IMR-90 (cell line): ENCODE data around the gene CDCP2. TPM values are rescaled to one million over a fixed set of nuclear protein-coding genes. Genes with fewer than 3 reads are reported as not detected.

Source experiments
- ATAC-seq: fragments of 200-7000 bp; cut with Tn5 transposase; 2 replicates; pipeline ENCODE4 v1.9.1; 2020; ENCODE audit warnings: low read depth, mild to moderate bottlenecking, moderate library complexity
- BruUV-seq: library from RNA; stranded (reverse); fragments of 400-500 nt; replicated peaks from 2 replicates; lab custom pipeline; 2021; lab: Mats Ljungman, UMichigan
- CTCF ChIA-PET: fragments of 300-600 bp; formaldehyde crosslinking; extraction: SDS; loops from one replicate; lab custom pipeline; 2021; ENCODE audit warnings: antibody characterized with exemption; lab: Yijun Ruan, JAX
- POLR2A ChIA-PET: fragments of 300-600 bp; sonication (Branson Sonifier 250); formaldehyde crosslinking; loops from one replicate; lab custom pipeline; 2022; ENCODE audit warnings: antibody characterized with exemption; ENCODE audit not compliant: unreplicated experiment; lab: Charles Lee
- DNase-seq: peaks from one replicate; pipeline ENCODE4 v3.0.0; 2013
- H2AFZ ChIP-seq: replicated peaks from 2 replicates; pipeline ENCODE3; 2013; ENCODE audit warnings: low read length, mild to moderate bottlenecking; ENCODE audit not compliant: poor library complexity
- H2AK5ac ChIP-seq: 2 replicates; pipeline ENCODE4 v1.6.1; 2013; ENCODE audit warnings: low read depth, low read length, inconsistent platforms
- H2AK9ac ChIP-seq: replicated peaks from 2 replicates; pipeline ENCODE3; 2013; ENCODE audit warnings: mild to moderate bottlenecking, low read depth, low read length, moderate library complexity; ENCODE audit not compliant: poor library complexity
- H2BK120ac ChIP-seq: 2 replicates; pipeline ENCODE4 v1.6.1; 2013; ENCODE audit warnings: low read depth, low read length, inconsistent platforms
- H2BK15ac ChIP-seq: 3 replicates; pipeline ENCODE4 v1.6.1; 2013; ENCODE audit warnings: low read depth, low read length, inconsistent platforms
- H2BK20ac ChIP-seq: 2 replicates; pipeline ENCODE4 v1.6.1; 2013; ENCODE audit warnings: low read depth, mild to moderate bottlenecking, inconsistent platforms, low read length, moderate library complexity
- H2BK5ac ChIP-seq: 2 replicates; pipeline ENCODE4 v1.6.1; 2013; ENCODE audit warnings: mild to moderate bottlenecking, low read depth, low read length, inconsistent platforms; ENCODE audit not compliant: poor library complexity, severe bottlenecking
- H3K14ac ChIP-seq: replicated peaks from 2 replicates; pipeline ENCODE4 v1.6.1; 2013; ENCODE audit warnings: low read depth, low read length, inconsistent platforms
- H3K18ac ChIP-seq: 2 replicates; pipeline ENCODE4 v1.6.1; 2013; ENCODE audit warnings: low read depth, low read length, control low read depth
- H3K23ac ChIP-seq: 2 replicates; pipeline ENCODE4 v1.6.1; 2013; ENCODE audit warnings: low read depth, low read length, inconsistent platforms
- H3K27ac ChIP-seq: 2 replicates; pipeline ENCODE4 v1.5.1; 2013; ENCODE audit warnings: mild to moderate bottlenecking, control low read depth, low read length; ENCODE audit not compliant: insufficient read depth
- H3K27me3 ChIP-seq: 2 replicates; pipeline ENCODE4 v1.6.1; 2013; ENCODE audit warnings: low read length; ENCODE audit not compliant: control insufficient read depth, insufficient read depth
- H3K36me3 ChIP-seq: 2 replicates; pipeline ENCODE4 v1.6.1; 2013; ENCODE audit warnings: low read length, mixed read lengths; ENCODE audit not compliant: control insufficient read depth, insufficient read depth
- H3K4ac ChIP-seq: 2 replicates; pipeline ENCODE4 v1.6.1; 2013; ENCODE audit warnings: low read depth, low read length, inconsistent platforms
- H3K4me1 ChIP-seq: 2 replicates; pipeline ENCODE4 v1.6.1; 2013; ENCODE audit warnings: low read length, mixed read lengths; ENCODE audit not compliant: control insufficient read depth, insufficient read depth
- H3K4me2 ChIP-seq: 2 replicates; pipeline ENCODE4 v1.6.1; 2013; ENCODE audit warnings: low read depth, mild to moderate bottlenecking, control low read depth, low read length, moderate library complexity
- H3K4me3 ChIP-seq: 2 replicates; pipeline ENCODE4 v1.5.1; 2013; ENCODE audit warnings: low read depth, mild to moderate bottlenecking, control low read depth, low read length, moderate library complexity; ENCODE audit not compliant: insufficient read depth
- H3K56ac ChIP-seq: 2 replicates; pipeline ENCODE4 v1.6.1; 2013; ENCODE audit warnings: low read length, inconsistent platforms; ENCODE audit not compliant: insufficient read depth; ENCODE audit errors: extremely low read depth
- H3K79me1 ChIP-seq, 2 experiments: 2 replicates each; pipeline ENCODE4 v1.6.1; 2013; ENCODE audit warnings: low read length in 2 of 2, inconsistent platforms in 1 of 2, low read depth in 1 of 2
- H3K9ac ChIP-seq: 2 replicates; pipeline ENCODE4 v1.6.1; 2013; ENCODE audit warnings: low read depth, low read length, control low read depth
- H3K9me1 ChIP-seq: 2 replicates; pipeline ENCODE4 v1.6.1; 2013; ENCODE audit warnings: low read length, inconsistent platforms; ENCODE audit not compliant: insufficient read depth
- H3K9me3 ChIP-seq: 2 replicates; pipeline ENCODE4 v1.6.1; 2013; ENCODE audit warnings: low read length; ENCODE audit not compliant: control insufficient read depth, insufficient read depth
- H4K20me1 ChIP-seq: 2 replicates; pipeline ENCODE4 v1.6.1; 2013; ENCODE audit warnings: low read length, inconsistent platforms; ENCODE audit not compliant: insufficient read depth
- H4K5ac ChIP-seq: 2 replicates; pipeline ENCODE4 v1.6.1; 2013; ENCODE audit warnings: mild to moderate bottlenecking, low read depth, low read length, control low read depth
- H4K8ac ChIP-seq, 2 experiments: 2 replicates each; pipeline ENCODE4 v1.6.1; 2013; ENCODE audit warnings: low read depth in 2 of 2, low read length in 2 of 2, control low read depth in 1 of 2, inconsistent platforms in 1 of 2
- H4K91ac ChIP-seq: 2 replicates; pipeline ENCODE4 v1.6.1; 2013; ENCODE audit warnings: low read depth, low read length, inconsistent platforms; ENCODE audit not compliant: insufficient read depth
- BHLHE40 ChIP-seq: fragments of 150-350 bp; IDR thresholded peaks from 2 replicates; pipeline ENCODE4 v1.6.1; 2016; ENCODE audit warnings: mild to moderate bottlenecking, low read depth, low read length
- CEBPB ChIP-seq: IDR thresholded peaks from 2 replicates; pipeline ENCODE4 v1.6.1; 2012; ENCODE audit warnings: low read depth, low read length, improper control_type of control experiment
- CHD1 ChIP-seq: IDR thresholded peaks from 2 replicates; pipeline ENCODE4 v1.6.1; 2012; ENCODE audit warnings: low read depth, low read length, improper control_type of control experiment
- ELK1 ChIP-seq: fragments of 150-350 bp; IDR thresholded peaks from 2 replicates; pipeline ENCODE4 v1.6.1; 2016; ENCODE audit warnings: low read depth, mild to moderate bottlenecking, low read length, moderate library complexity, borderline replicate concordance
- FOS ChIP-seq: fragments of 150-350 bp; IDR thresholded peaks from 2 replicates; pipeline ENCODE4 v1.6.1; 2016; ENCODE audit warnings: low read depth, low read length
- MAFK ChIP-seq: IDR thresholded peaks from 2 replicates; pipeline ENCODE4 v1.6.1; 2012; ENCODE audit warnings: low read depth, low read length, improper control_type of control experiment
- MAZ ChIP-seq: IDR thresholded peaks from 2 replicates; pipeline ENCODE4 v1.6.1; 2012; ENCODE audit warnings: low read depth, mild to moderate bottlenecking, low read length, improper control_type of control experiment, moderate library complexity, borderline replicate concordance
- MXI1 ChIP-seq: IDR thresholded peaks from 2 replicates; pipeline ENCODE4 v1.6.1; 2012; ENCODE audit warnings: low read depth, mild to moderate bottlenecking, low read length, moderate library complexity, borderline replicate concordance
- NFE2L2 ChIP-seq: fragments of 150-350 bp; IDR thresholded peaks from 2 replicates; pipeline ENCODE4 v1.6.1; 2016; ENCODE audit warnings: low read depth, mild to moderate bottlenecking, low read length
- POLR2A ChIP-seq: IDR thresholded peaks from 2 replicates; pipeline ENCODE4 v1.6.1; 2012; ENCODE audit warnings: mild to moderate bottlenecking, low read depth, low read length
- RAD21 ChIP-seq: IDR thresholded peaks from 2 replicates; pipeline ENCODE4 v1.6.1; 2012; ENCODE audit warnings: low read length, improper control_type of control experiment
- RCOR1 ChIP-seq: IDR thresholded peaks from 2 replicates; pipeline ENCODE4 v1.6.1; 2012; ENCODE audit warnings: mild to moderate bottlenecking, low read length, improper control_type of control experiment; ENCODE audit not compliant: insufficient replicate concordance
- RFX5 ChIP-seq: IDR thresholded peaks from 2 replicates; pipeline ENCODE4 v1.8.0; 2012; ENCODE audit warnings: low read depth, mild to moderate bottlenecking, low read length, moderate library complexity
- SMC3 ChIP-seq: fragments of 150-350 bp; IDR thresholded peaks from 2 replicates; pipeline ENCODE4 v1.6.1; 2016; ENCODE audit warnings: low read depth, mild to moderate bottlenecking, antibody characterized with exemption, low read length, moderate library complexity
- USF2 ChIP-seq: fragments of 150-350 bp; IDR thresholded peaks from 2 replicates; pipeline ENCODE4 v1.6.1; 2017; ENCODE audit warnings: mild to moderate bottlenecking, antibody characterized with exemption, low read length, low read depth
- WGBS, 2 experiments: methylation state at CpG; one replicate each; pipeline versions ENCODE4 v1.1.5 to v1.1.7; 2013; ENCODE audit warnings: missing lambda C conversion rate in 2 of 2; ENCODE audit not compliant: insufficient read length in 1 of 2; ENCODE audit errors: extremely low coverage in 2 of 2; 5-methylcytosine and 5-hydroxymethylcytosine counted together
- dilution Hi-C: fragments of 300-500 bp; cut with HindIII; formaldehyde crosslinking; loops from one replicate; pipeline ENCODE4 v1.14.3; 2018; ENCODE audit warnings: low sequenced_read_pairs; ENCODE audit not compliant: unreplicated experiment
- in situ Hi-C: fragments of 300-500 bp; cut with MboI; formaldehyde crosslinking; loops from 3 replicates; pipeline ENCODE4 v1.14.3; 2019; ENCODE audit warnings: low sequenced_read_pairs, inconsistent platforms, mixed read lengths
- intact Hi-C: fragments of 100-400 bp; cut with micrococcal nuclease; formaldehyde crosslinking; loops from 2 replicates; pipeline ENCODE4 v1.10.0; 2022
- polyA plus RNA-seq, 3 experiments: library from polyadenylated mRNA; depleted of rRNA; stranded (reverse); fragments of >200 nt; gene quantifications; 2 replicates each; pipeline ENCODE4 v1.2.3, GENCODE V29; 2012; ENCODE audit warnings: low replicate concordance in 1 of 3
- total RNA-seq: library from RNA; depleted of rRNA; stranded (reverse); fragments of >200 nt; gene quantifications from 2 replicates; pipeline ENCODE4 v1.2.3, GENCODE V29; 2012
- TF ChIP-seq, protein P1 (sequence below): conservative IDR thresholded peaks from 2 replicates; pipeline ENCODE4 v1.5.1; 2012; ENCODE audit warnings: mild to moderate bottlenecking, low read depth, low read length, improper control_type of control experiment

CDCP2 gene
- total and polyA plus RNA-seq, 2 of the 4 experiments (the other 2 are of a cell fraction): not detected

DNA sequence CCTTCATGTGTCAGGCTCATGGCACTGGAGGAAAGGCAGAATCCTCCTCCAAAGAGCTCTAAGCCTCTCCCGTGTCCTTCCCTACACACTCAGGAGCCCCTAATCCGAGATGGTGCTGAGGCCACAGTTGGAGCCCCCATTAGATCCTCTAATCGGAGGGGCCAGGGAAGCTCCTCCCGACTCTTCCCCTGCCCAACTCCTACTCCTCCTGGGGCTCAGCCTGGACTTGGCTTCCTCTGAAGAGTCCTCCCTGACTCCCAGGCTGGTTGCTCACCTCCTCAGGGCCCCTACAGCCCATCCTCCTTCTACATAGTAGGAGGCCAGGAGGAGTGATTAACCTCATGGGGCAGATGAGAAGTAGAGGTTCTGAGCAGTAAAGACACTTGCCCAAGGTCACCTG lies 21.3 kb upstream of the CDCP2 start:
- no CpG with 5 or more reads among the region's 4 CpGs for WGBS, 2 experiments

More for the DNA sequence above, 21.3 kb upstream of the CDCP2 start:
- no peak overlapping the region for H2BK120ac ChIP-seq
- H3K4me2 ChIP-seq: no peak overlapping the region
- no peaks in the 10 kb centered on the region for H3K79me1 ChIP-seq
- no peak for DNase-seq
- H2AFZ ChIP-seq: no peak overlapping the region
- POLR2A ChIA-PET: no interaction called here
- H3K4me3 ChIP-seq: no peak overlapping the region
- no peaks in the 10 kb centered on the region for H3K9me1 ChIP-seq
- intact Hi-C loops (no loop called here), dilution Hi-C loops (no loop called here), in situ Hi-C loops (no loop called here)
- H3K18ac ChIP-seq: no peak overlapping the region
- TF ChIP-seq RAD21 (no peak), MAZ (no peak), USF2 (no peak), MAFK (no peak), FOS (no peak), RFX5 (no peak), SMC3 (no peak), CHD1 (no peak), CEBPB (no peak), MXI1 (no peak), RCOR1 (no peak), POLR2A (no peak), ELK1 (no peak), BHLHE40 (no peak), NFE2L2 (no peak)
- TF ChIP-seq, protein P1, sequence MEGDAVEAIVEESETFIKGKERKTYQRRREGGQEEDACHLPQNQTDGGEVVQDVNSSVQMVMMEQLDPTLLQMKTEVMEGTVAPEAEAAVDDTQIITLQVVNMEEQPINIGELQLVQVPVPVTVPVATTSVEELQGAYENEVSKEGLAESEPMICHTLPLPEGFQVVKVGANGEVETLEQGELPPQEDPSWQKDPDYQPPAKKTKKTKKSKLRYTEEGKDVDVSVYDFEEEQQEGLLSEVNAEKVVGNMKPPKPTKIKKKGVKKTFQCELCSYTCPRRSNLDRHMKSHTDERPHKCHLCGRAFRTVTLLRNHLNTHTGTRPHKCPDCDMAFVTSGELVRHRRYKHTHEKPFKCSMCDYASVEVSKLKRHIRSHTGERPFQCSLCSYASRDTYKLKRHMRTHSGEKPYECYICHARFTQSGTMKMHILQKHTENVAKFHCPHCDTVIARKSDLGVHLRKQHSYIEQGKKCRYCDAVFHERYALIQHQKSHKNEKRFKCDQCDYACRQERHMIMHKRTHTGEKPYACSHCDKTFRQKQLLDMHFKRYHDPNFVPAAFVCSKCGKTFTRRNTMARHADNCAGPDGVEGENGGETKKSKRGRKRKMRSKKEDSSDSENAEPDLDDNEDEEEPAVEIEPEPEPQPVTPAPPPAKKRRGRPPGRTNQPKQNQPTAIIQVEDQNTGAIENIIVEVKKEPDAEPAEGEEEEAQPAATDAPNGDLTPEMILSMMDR: no peak
- no TSS peak for BruUV-seq
- H3K27ac ChIP-seq: no peak overlapping the region
- H3K9ac ChIP-seq: no peak overlapping the region
- no peak overlapping the region for H3K4ac ChIP-seq
- H3K23ac ChIP-seq: no peak overlapping the region
- H3K36me3 ChIP-seq: peaks cover 2% of the 10 kb centered on the region; the same call in 1 of the 2 replicates
- H4K5ac ChIP-seq: no peak overlapping the region
- H3K9me3 ChIP-seq: no peaks in the 10 kb centered on the region
- no peak overlapping the region for H2AK5ac ChIP-seq
- no peak overlapping the region for H2BK20ac ChIP-seq
- no peak overlapping the region for H2AK9ac ChIP-seq
- H3K4me1 ChIP-seq: 0 out of 2 replicates have a peak, but pooled peaks cover 2% of the 10 kb centered on the region
- no peak overlapping the region for H4K8ac ChIP-seq
- H4K91ac ChIP-seq: no peak overlapping the region
- no peak overlapping the region for H2BK15ac ChIP-seq
- no peaks in the 10 kb centered on the region for H4K20me1 ChIP-seq
- CTCF ChIA-PET: no interaction called here
- no peaks in the 10 kb centered on the region for H3K27me3 ChIP-seq
- no peak overlapping the region for H2BK5ac ChIP-seq
- no peak overlapping the region for H3K14ac ChIP-seq
- no peak for ATAC-seq
- H3K56ac ChIP-seq: no peak overlapping the region
